H9 (cell line): ENCODE results near the gene C17orf75. TPM values are rescaled to one million over a fixed set of nuclear protein-coding genes. Genes with fewer than 3 reads are reported as not detected.

Experiments used
- DNase-seq: peaks from one replicate; pipeline ENCODE4 v3.0.0-alpha.2; 2017
- H2AFZ ChIP-seq: one replicate; pipeline ENCODE4 v1.6.1; 2013; ENCODE audit warnings: mild to moderate bottlenecking, low read length, control low read depth, moderate library complexity
- H2AK5ac ChIP-seq: 2 replicates; pipeline ENCODE4 v1.6.1; 2013; ENCODE audit warnings: low read length, control low read depth, mixed read lengths; ENCODE audit not compliant: insufficient read length
- H2BK120ac ChIP-seq: one replicate; pipeline ENCODE4 v1.6.1; 2013; ENCODE audit warnings: low read depth, mild to moderate bottlenecking, low read length, control low read depth, inconsistent platforms; ENCODE audit not compliant: poor library complexity, severe bottlenecking
- H2BK12ac ChIP-seq: 2 replicates; pipeline ENCODE4 v1.6.1; 2013; ENCODE audit warnings: low read length, control low read depth, mixed read lengths, low read depth; ENCODE audit not compliant: insufficient read length
- H2BK15ac ChIP-seq: 2 replicates; pipeline ENCODE4 v1.6.1; 2013; ENCODE audit warnings: low read depth, low read length, control low read depth
- H2BK20ac ChIP-seq: one replicate; pipeline ENCODE4 v1.6.1; 2013; ENCODE audit warnings: low read depth, mild to moderate bottlenecking, low read length, control low read depth, inconsistent platforms; ENCODE audit not compliant: poor library complexity, severe bottlenecking
- H2BK5ac ChIP-seq: 2 replicates; pipeline ENCODE4 v1.6.1; 2013; ENCODE audit warnings: low read length, control low read depth, mixed read lengths; ENCODE audit not compliant: insufficient read length
- H3K14ac ChIP-seq: 2 replicates; pipeline ENCODE4 v1.6.1; 2013; ENCODE audit warnings: low read length, control low read depth; ENCODE audit not compliant: insufficient read depth
- H3K18ac ChIP-seq: 2 replicates; pipeline ENCODE4 v1.6.1; 2013; ENCODE audit warnings: low read depth, mild to moderate bottlenecking, mixed read lengths, low read length, control low read depth; ENCODE audit not compliant: insufficient read length
- H3K23ac ChIP-seq: 2 replicates; pipeline ENCODE4 v1.6.1; 2013; ENCODE audit warnings: low read length, control low read depth, mixed read lengths, low read depth; ENCODE audit not compliant: insufficient read length
- H3K23me2 ChIP-seq: 2 replicates; pipeline ENCODE4 v1.6.1; 2013; ENCODE audit warnings: low read depth, mild to moderate bottlenecking, mixed read lengths, low read length, control low read depth; ENCODE audit not compliant: insufficient read length, poor library complexity, severe bottlenecking
- H3K27ac ChIP-seq: 2 replicates; pipeline ENCODE4 v1.5.1; 2013; ENCODE audit warnings: low read length, control low read depth, mixed read lengths, low read depth; ENCODE audit not compliant: insufficient read length
- H3K27me3 ChIP-seq: 2 replicates; pipeline ENCODE4 v1.6.1; 2013; ENCODE audit warnings: low read length, control low read depth, inconsistent platforms; ENCODE audit not compliant: insufficient read depth
- H3K4ac ChIP-seq: 2 replicates; pipeline ENCODE4 v1.6.1; 2013; ENCODE audit warnings: low read depth, mild to moderate bottlenecking, control low read depth, inconsistent platforms, low read length, moderate library complexity
- H3K4me1 ChIP-seq: 2 replicates; pipeline ENCODE4 v1.6.1; 2013; ENCODE audit warnings: low read length, control low read depth, inconsistent platforms; ENCODE audit not compliant: insufficient read depth
- H3K4me2 ChIP-seq: 2 replicates; pipeline ENCODE4 v1.6.1; 2013; ENCODE audit warnings: low read length, control low read depth, mixed read lengths; ENCODE audit not compliant: insufficient read length, insufficient read depth
- H3K56ac ChIP-seq: 2 replicates; pipeline ENCODE4 v1.6.1; 2013; ENCODE audit warnings: low read depth, mild to moderate bottlenecking, mixed read lengths, low read length, control low read depth; ENCODE audit not compliant: insufficient read length
- H3K79me1 ChIP-seq: 2 replicates; pipeline ENCODE4 v1.6.1; 2013; ENCODE audit warnings: low read depth, mild to moderate bottlenecking, moderate library complexity, low read length, control low read depth, inconsistent platforms; ENCODE audit not compliant: insufficient read depth, poor library complexity, severe bottlenecking
- H3K79me2 ChIP-seq: 2 replicates; pipeline ENCODE4 v1.6.1; 2013; ENCODE audit warnings: low read length, control low read depth, inconsistent platforms; ENCODE audit not compliant: insufficient read depth
- H3K9ac ChIP-seq: 2 replicates; pipeline ENCODE4 v1.6.1; 2013; ENCODE audit warnings: low read length, control low read depth, mixed read lengths; ENCODE audit not compliant: insufficient read length; ENCODE audit errors: extremely low read depth
- H3K9me3 ChIP-seq: one replicate; pipeline ENCODE4 v1.6.1; 2013; ENCODE audit warnings: low read depth, low read length, inconsistent platforms; ENCODE audit not compliant: control insufficient read depth
- H3T11ph ChIP-seq: one replicate; pipeline ENCODE4 v1.6.1; 2013; ENCODE audit warnings: mild to moderate bottlenecking, low read length, control low read depth, inconsistent platforms
- H4K20me1 ChIP-seq: one replicate; pipeline ENCODE4 v1.6.1; 2013; ENCODE audit not compliant: control insufficient read depth, insufficient read length, insufficient read depth
- H4K5ac ChIP-seq: 2 replicates; pipeline ENCODE4 v1.6.1; 2013; ENCODE audit warnings: low read depth, mild to moderate bottlenecking, mixed read lengths, low read length, control low read depth; ENCODE audit not compliant: insufficient read length
- H4K8ac ChIP-seq: replicated peaks from 2 replicates; pipeline ENCODE4 v1.6.1; 2013; ENCODE audit warnings: low read length, control low read depth, mixed read lengths, low read depth; ENCODE audit not compliant: insufficient read length
- H4K91ac ChIP-seq: 2 replicates; pipeline ENCODE4 v1.6.1; 2013; ENCODE audit warnings: low read depth, mild to moderate bottlenecking, moderate library complexity, mixed read lengths, low read length, control low read depth; ENCODE audit not compliant: insufficient read length
- H3K27ac Mint-ChIP-seq, 3 experiments: 2 replicates in 2 of 3; 3 replicates in 1 of 3; pipeline ENCODE4 v1.8.0; 2020 to 2021; ENCODE audit warnings: mixed read lengths in 3 of 3, mild to moderate bottlenecking in 1 of 3, moderate library complexity in 1 of 3
- H3K27me3 Mint-ChIP-seq: 2 replicates; pipeline ENCODE4 v1.8.0; 2021; ENCODE audit warnings: low read depth, mild to moderate bottlenecking, moderate library complexity, mixed read lengths
- H3K36me3 Mint-ChIP-seq, 3 experiments: 2 replicates in 2 of 3; 3 replicates in 1 of 3; pipeline ENCODE4 v1.8.0; 2020 to 2021; ENCODE audit warnings: low read depth in 3 of 3, mixed read lengths in 3 of 3; ENCODE audit not compliant: insufficient read depth in 1 of 3
- H3K4me1 Mint-ChIP-seq, 2 experiments: 2 replicates each; pipeline ENCODE4 v1.8.0; 2020; ENCODE audit warnings: mixed read lengths in 2 of 2
- H3K4me3 Mint-ChIP-seq, 2 experiments: 2 replicates in 1 of 2; 3 replicates in 1 of 2; pipeline ENCODE4 v1.8.0; 2020 to 2021; ENCODE audit warnings: mild to moderate bottlenecking in 2 of 2, mixed read lengths in 2 of 2, moderate library complexity in 1 of 2
- H3K9me3 Mint-ChIP-seq, 2 experiments: 2 replicates in 1 of 2; 3 replicates in 1 of 2; pipeline ENCODE4 v1.8.0; 2020; ENCODE audit warnings: mild to moderate bottlenecking in 2 of 2, mixed read lengths in 2 of 2, moderate library complexity in 1 of 2
- CTCF ChIP-seq: fragments of 200-600 bp; sonication (generic); conservative IDR thresholded peaks from 3 replicates; pipeline ENCODE4 v1.8.0; 2021; ENCODE audit warnings: antibody characterized with exemption, mild to moderate bottlenecking
- WGBS: extraction: QIAGEN DNeasy Blood & Tissue Kit; methylation state at CpG from one replicate; pipeline ENCODE4 v1.1.7; 2013; ENCODE audit warnings: missing lambda C conversion rate, low lambda C conversion rate, mixed read lengths; ENCODE audit not compliant: insufficient read length; ENCODE audit errors: extremely low coverage; 5-methylcytosine and 5-hydroxymethylcytosine counted together
- total RNA-seq: library from RNA; stranded (reverse); gene quantifications from 2 replicates; pipeline ENCODE4 v1.2.1, GENCODE V29; 2021

C17orf75 gene
- total RNA-seq, 1 experiment from 2014 or later = 40.4 TPM

GRCh38 chr17:32285746-32286517 lies 56.0 kb downstream of the C17orf75 start:
- Mint-ChIP-seq H3K4me3 (no peak overlapping the region), H3K27ac (peak overlapping the region; percentile 66 to 87 (median 82); a peak in 6 of 7 replicates)
- no peak overlapping the region for H3K56ac ChIP-seq

More at GRCh38 chr17:32285746-32286517, 56.0 kb downstream of the C17orf75 start:
- no peaks in the 10 kb centered on the region for H3K23me2 ChIP-seq
- peaks cover 0 to 20% (median 7%) of the 10 kb centered on the region in 3 experiments; a peak in 5 of 7 replicates for H3K36me3 Mint-ChIP-seq
- no peak overlapping the region for H2BK12ac ChIP-seq
- no peak overlapping the region for H3K9ac ChIP-seq
- H3T11ph ChIP-seq = no peak overlapping the region
- no peak overlapping the region for H2BK15ac ChIP-seq
- H3K79me2 ChIP-seq = no peaks in the 10 kb centered on the region
- no peak overlapping the region for H4K5ac ChIP-seq
- H3K18ac ChIP-seq = no peak overlapping the region
- peaks cover 7% of the 10 kb centered on the region for H3K27me3 Mint-ChIP-seq
- H3K27me3 ChIP-seq = no peaks in the 10 kb centered on the region
- H3K4me2 ChIP-seq = no peak overlapping the region
- no peaks in the 10 kb centered on the region for H3K9me3 ChIP-seq
- WGBS = no CpG with 5 or more reads among the region's 9 CpGs
- H2AK5ac ChIP-seq = no peak overlapping the region
- no peak overlapping the region for H2BK5ac ChIP-seq
- H4K91ac ChIP-seq = no peak overlapping the region
- TF ChIP-seq CTCF = no peak
- H3K9me3 Mint-ChIP-seq = no peaks in the 10 kb centered on the region; a peak in 1 of 5 replicates
- H3K27ac ChIP-seq = no peak overlapping the region
- H2BK20ac ChIP-seq = no peak overlapping the region
- H4K8ac ChIP-seq = no peak overlapping the region
- H2AFZ ChIP-seq = no peak overlapping the region
- H3K4me1 ChIP-seq = peaks cover 11% of the 10 kb centered on the region; the same call in 1 of the 2 replicates
- no peak overlapping the region; the same call in 1 of the 2 replicates for H3K14ac ChIP-seq
- H3K23ac ChIP-seq = no peak overlapping the region
- H2BK120ac ChIP-seq = no peak overlapping the region
- no peak overlapping the region for H3K4ac ChIP-seq
- no peaks in the 10 kb centered on the region for H4K20me1 ChIP-seq
- no peaks in the 10 kb centered on the region for H3K79me1 ChIP-seq
- no peak for DNase-seq
- peaks cover 69 to 79% of the 10 kb centered on the region in 2 experiments for H3K4me1 Mint-ChIP-seq
